HAP-1 (cell line): Measurements from ENCODE around the gene INPP5A.
"Not testable (repeated sequence)": the region's sequence is repeated elsewhere in the genome, so short reads cannot be mapped to it uniquely, and the experiment has no call there.

Experiments used
- DNase-seq, 2 experiments: peaks; one replicate each; pipeline ENCODE4 v3.0.0-alpha.2; 2016 to 2020; ENCODE audit warnings: low spot score in 2 of 2
- H3K27me3 ChIP-seq: fragments of 250-450 bp; sonication (Bioruptor Pico); 2 replicates; pipeline ENCODE4 v1.5.1; 2020; ENCODE audit warnings: low read depth, mild to moderate bottlenecking, moderate library complexity
- H3K36me3 ChIP-seq: fragments of 250-450 bp; sonication (Bioruptor Pico); replicated peaks from 2 replicates; pipeline ENCODE4 v1.5.1; 2020; ENCODE audit warnings: mild to moderate bottlenecking
- H3K4me1 ChIP-seq: fragments of 250-450 bp; sonication (Bioruptor Pico); 2 replicates; pipeline ENCODE4 v1.5.1; 2020; ENCODE audit warnings: mild to moderate bottlenecking
- H3K4me3 ChIP-seq: fragments of 250-450 bp; sonication (Bioruptor Pico); 2 replicates; pipeline ENCODE4 v1.5.1; 2020; ENCODE audit warnings: mild to moderate bottlenecking, moderate library complexity
- H3K9me3 ChIP-seq: fragments of 250-450 bp; sonication (Bioruptor Pico); 2 replicates; pipeline ENCODE4 v1.5.1; 2020; ENCODE audit warnings: mild to moderate bottlenecking, moderate library complexity
- in situ Hi-C: fragments of 300-500 bp; cut with MboI; formaldehyde crosslinking; loops from 3 replicates; pipeline ENCODE4 v1.14.3; 2020; ENCODE audit warnings: low sequenced_read_pairs, inconsistent platforms, mixed read lengths

INPP5A gene

DNA sequence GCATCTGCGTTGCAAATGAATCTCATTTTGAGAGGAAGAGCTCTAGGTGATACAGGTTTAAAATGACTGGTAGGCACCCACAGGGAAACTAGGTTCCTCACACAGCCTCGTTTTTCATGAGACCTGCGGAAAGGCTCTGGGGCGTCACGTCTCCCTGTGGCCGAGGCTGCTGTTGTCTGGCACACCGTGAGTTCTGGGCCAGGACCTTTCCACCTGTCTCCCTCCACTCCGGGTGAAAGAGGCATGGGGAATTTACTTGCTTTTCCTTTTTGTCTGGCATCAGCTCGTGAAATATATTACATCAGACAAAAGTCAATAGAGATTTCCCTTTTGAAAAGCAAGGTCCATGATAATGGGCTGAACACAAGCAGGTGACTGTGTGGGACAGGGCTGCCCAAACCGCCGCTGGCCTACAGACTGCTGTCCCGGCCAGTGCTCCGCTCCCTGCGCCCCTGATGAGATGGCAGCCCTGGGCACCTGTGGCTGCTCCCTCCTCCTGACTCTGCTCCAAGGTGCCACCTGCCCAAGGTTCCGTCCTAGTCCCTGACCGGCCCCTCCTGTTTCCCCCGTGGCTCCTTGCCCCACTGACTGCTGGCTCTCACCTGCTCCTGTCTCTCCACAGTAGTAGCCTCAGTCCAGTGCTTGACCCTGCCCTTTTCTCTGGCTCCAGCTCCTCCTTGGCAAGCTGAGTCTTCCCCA lies 138.8 kb downstream of the INPP5A start:
- H3K36me3 ChIP-seq, result no peaks in the 10 kb centered on the region
- in situ Hi-C loops, result no loop called here
- no peak overlapping the region for H3K4me3 ChIP-seq
- no peaks in the 10 kb centered on the region for H3K27me3 ChIP-seq
- H3K4me1 ChIP-seq, result no peaks in the 10 kb centered on the region
- no peaks in the 10 kb centered on the region for H3K9me3 ChIP-seq
- no peak for DNase-seq

- H3K36me3 ChIP-seq, result no peaks in the 10 kb centered on the region
- no peaks in the 10 kb centered on the region for H3K4me1 ChIP-seq
- no peaks in the 10 kb centered on the region for H3K9me3 ChIP-seq
- no peak overlapping the region for H3K4me3 ChIP-seq
- no peak for DNase-seq
- in situ Hi-C loops, result no loop called here
- H3K27me3 ChIP-seq, result no peaks in the 10 kb centered on the region
Measured at GRCh38 chr10:132677096-132677472, 139.5 kb downstream of the INPP5A start.

GRCh38 chr10:132677473-132678227 lies 140.1 kb downstream of the INPP5A start:
- H3K27me3 ChIP-seq, result no peaks in the 10 kb centered on the region
- no peaks in the 10 kb centered on the region for H3K36me3 ChIP-seq
- DNase-seq, result no peak
- no peaks in the 10 kb centered on the region for H3K4me1 ChIP-seq
- in situ Hi-C loops, result no loop called here
- H3K9me3 ChIP-seq, result no peaks in the 10 kb centered on the region
- no peak overlapping the region for H3K4me3 ChIP-seq

DNA sequence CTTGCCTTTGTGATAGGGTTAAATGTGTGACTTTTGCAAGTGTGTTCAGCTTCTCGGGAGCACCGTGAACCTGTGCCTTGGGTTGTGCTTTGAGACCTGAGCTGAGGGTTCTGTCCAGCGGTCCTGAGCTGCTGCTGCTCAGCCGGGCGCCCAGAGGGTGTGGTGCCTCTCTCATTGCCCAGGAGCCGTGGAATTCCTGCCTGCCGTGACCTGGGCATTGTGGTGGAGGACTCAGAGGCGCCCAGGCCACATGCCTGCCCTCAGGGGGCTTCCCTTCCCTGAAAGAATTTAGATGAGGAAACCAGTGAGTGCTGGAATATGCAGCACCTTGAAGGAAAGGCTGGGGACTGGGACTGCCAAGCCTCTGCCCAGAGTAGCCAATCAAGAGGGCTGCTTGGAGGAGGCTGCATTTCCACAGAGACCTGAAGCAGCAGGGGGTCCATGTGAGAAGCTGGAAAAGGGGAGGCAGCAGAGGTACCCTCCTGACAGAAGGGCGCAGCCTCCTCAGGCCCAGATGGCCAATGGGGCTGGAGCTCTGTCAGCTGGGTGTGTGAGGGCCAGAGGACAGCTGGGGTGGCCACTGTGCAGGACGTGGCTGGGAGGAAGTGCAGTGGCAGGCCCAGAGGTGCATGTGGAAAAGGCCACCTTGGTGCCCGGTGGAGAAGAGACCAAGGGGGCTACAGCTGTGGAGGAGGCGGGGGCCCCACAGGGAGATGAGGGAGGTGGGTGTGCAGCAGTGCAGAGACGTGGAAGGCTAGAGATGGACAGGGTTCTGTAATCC lies 141.0 kb downstream of the INPP5A start:
- in situ Hi-C loops, result no loop called here

GRCh38 chr10:132679217-132679595 lies 141.6 kb downstream of the INPP5A start:
- H3K4me3 ChIP-seq, result no peak overlapping the region
- H3K27me3 ChIP-seq, result no peaks in the 10 kb centered on the region
- no peaks in the 10 kb centered on the region for H3K4me1 ChIP-seq
- DNase-seq, result no peak
- no peaks in the 10 kb centered on the region for H3K9me3 ChIP-seq
- in situ Hi-C loops, result no loop called here
- H3K36me3 ChIP-seq, result no peaks in the 10 kb centered on the region

More for the DNA sequence above, 141.0 kb downstream of the INPP5A start:
- H3K4me3 ChIP-seq, result no peak overlapping the region
- no peaks in the 10 kb centered on the region for H3K36me3 ChIP-seq
- no peaks in the 10 kb centered on the region for H3K9me3 ChIP-seq
- no peaks in the 10 kb centered on the region for H3K27me3 ChIP-seq
- DNase-seq, result no peak
- no peaks in the 10 kb centered on the region for H3K4me1 ChIP-seq

GRCh38 chr10:132679640-132680039 lies 142.1 kb downstream of the INPP5A start:
- H3K9me3 ChIP-seq, result no peaks in the 10 kb centered on the region
- DNase-seq, result no peak
- H3K36me3 ChIP-seq, result no peaks in the 10 kb centered on the region
- no peaks in the 10 kb centered on the region for H3K4me1 ChIP-seq
- no peak overlapping the region for H3K4me3 ChIP-seq
- no peaks in the 10 kb centered on the region for H3K27me3 ChIP-seq
- in situ Hi-C loops, result no loop called here

- H3K4me3 ChIP-seq, H3K4me1 ChIP-seq, H3K9me3 ChIP-seq, H3K36me3 ChIP-seq, in situ Hi-C loops, H3K27me3 ChIP-seq, DNase-seq: not testable (repeated sequence)
Measured at GRCh38 chr10:132680741-132681140, 143.2 kb downstream of the INPP5A start.

DNA sequence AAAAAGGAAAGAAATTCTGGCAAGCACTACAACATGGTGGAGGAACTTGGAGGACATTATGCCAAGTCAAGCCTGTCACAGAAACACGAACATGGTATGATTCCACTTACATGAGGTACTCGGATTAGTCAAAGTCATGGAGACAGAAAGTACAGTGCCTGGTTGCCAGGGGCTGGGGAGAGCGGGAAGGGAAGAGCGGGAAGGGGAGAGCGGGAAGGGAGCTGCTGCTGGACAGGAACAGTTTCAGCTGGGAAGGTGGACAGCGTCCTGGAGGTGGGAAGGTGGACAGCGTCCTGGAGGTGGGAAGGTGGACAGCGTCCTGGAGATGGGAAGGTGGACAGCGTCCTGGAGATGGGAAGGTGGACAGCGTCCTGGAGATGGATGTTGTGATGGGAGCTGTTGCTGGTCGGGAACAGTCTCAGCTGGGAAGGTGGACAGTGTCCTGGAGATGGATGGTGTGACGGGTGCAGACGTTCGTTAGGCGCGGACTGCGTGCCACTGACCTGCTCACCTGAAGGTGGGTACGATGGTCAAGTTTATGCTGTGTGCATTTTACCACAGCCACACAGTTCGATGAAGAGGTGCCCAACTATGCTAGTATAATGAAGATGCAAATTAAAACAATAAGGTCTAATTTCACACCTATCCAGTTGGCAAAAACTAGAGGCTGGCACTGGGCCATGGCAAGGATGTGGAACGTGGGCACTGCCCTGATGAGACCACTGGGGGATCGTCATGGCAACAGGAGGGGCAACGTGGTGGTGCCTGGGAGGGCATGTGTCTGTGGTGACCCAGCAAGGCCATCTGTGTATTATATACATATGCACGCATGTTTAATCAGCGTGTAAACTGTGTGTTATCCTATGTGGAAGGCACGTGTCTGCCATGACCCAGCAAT lies 144.5 kb downstream of the INPP5A start:
- H3K36me3 ChIP-seq, result no peaks in the 10 kb centered on the region
- no peaks in the 10 kb centered on the region for H3K4me1 ChIP-seq
- H3K4me3 ChIP-seq, result no peak overlapping the region
- no peaks in the 10 kb centered on the region for H3K27me3 ChIP-seq
- no peak for DNase-seq
- in situ Hi-C loops, result no loop called here
- H3K9me3 ChIP-seq, result no peaks in the 10 kb centered on the region

DNA sequence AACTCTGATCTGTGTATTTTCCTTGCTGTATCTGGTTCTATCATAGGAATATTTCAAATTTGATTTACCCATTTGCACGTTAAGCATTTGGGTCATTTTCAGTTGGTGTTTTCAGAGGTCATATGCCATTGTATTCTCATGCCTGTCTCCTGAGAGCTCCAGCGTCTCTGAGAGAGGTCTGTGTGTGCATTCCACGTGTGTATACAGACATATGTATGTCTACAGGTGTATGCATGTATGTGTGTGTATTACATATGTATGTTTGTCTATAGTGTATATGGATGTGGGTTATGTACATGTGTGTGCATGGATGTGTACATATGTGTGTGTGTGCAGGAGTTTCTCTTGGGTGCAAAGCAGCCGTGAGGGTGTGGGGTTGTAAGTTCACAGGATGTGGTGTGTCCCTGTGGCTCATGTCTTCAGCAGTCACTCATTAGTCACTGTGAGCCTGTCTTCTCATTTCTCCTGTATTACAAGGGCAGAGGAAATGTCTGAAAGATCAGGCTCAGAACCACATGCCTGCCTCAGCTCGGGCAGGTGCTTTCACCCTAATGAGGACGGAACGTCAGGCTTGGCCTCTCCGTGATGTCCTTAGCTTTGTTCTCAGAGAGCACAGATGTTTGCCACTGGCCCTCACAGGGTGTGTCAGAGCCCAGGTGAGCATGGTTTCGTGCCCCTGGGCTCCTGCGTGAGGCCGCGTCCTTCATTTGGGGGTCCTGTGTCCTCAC lies 146.7 kb downstream of the INPP5A start:
- Histone ChIP-seq H3K9me3 (no peaks in the 10 kb centered on the region), H3K4me3 (no peak overlapping the region), H3K36me3 (no peaks in the 10 kb centered on the region), H3K4me1 (no peaks in the 10 kb centered on the region), H3K27me3 (no peaks in the 10 kb centered on the region)
- in situ Hi-C loops, result no loop called here
- DNase-seq, result no peak

- Histone ChIP-seq H3K4me1 (no peaks in the 10 kb centered on the region), H3K9me3 (no peaks in the 10 kb centered on the region), H3K4me3 (no peak overlapping the region), H3K27me3 (no peaks in the 10 kb centered on the region), H3K36me3 (no peaks in the 10 kb centered on the region)
- in situ Hi-C loops, result no loop called here
- DNase-seq, result no peak
Measured at GRCh38 chr10:132685101-132685891, 147.7 kb downstream of the INPP5A start.

DNA sequence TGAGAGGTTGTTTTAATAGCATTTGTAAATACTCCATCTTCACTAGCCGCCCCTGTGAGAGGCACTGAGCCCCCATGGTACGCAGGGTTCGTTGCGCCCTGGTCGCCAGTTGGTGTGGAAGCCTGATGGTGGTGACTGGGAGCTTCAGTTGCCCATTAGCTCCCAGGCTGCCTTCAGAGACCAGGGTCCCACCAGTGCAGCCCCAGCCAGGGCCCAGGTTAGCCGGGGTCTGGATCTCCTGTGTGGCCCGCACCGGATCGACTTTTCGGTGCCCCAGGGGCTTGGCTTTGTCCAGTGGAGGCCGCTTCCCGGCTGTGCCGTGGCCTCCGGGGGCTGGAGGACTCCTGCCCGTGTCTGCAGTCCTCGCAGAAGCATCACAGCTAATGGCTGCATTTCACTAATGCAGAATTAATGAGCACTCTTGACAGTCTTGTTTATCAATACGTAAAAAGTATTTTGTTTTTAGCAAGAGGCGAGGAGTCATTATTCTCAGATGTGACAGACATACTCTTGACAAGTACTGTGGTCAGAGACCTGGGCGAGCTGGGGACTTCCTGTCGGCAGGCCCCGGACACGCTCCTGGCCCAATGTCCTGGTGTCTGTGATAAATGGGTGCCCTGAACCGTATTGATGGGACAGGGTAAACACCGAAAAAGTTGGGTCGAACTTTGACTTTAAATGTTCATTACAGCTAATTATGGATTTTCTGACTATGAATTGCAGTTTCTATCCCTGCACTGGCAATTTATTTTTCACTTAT lies 148.5 kb downstream of the INPP5A start:
- no peaks in the 10 kb centered on the region for H3K9me3 ChIP-seq
- H3K4me3 ChIP-seq, result no peak overlapping the region
- no peak for DNase-seq
- in situ Hi-C loops, result no loop called here
- no peaks in the 10 kb centered on the region for H3K36me3 ChIP-seq
- H3K4me1 ChIP-seq, result no peaks in the 10 kb centered on the region
- no peaks in the 10 kb centered on the region for H3K27me3 ChIP-seq
